HEK293 (cell line): Measurements from ENCODE around the gene MRPL32.
A peak's percentile ranks its signal among the peaks of the same experiment; 100 is the strongest.

Source experiments
- CTCF ChIA-PET: fragments of 350-600 bp; formaldehyde crosslinking; extraction: SDS; loops from one replicate; lab custom pipeline; 2021; ENCODE audit warnings: antibody characterized with exemption; lab: Yijun Ruan, JAX
- POLR2A ChIA-PET: fragments of 300-600 bp; formaldehyde crosslinking; extraction: SDS; loops from one replicate; lab custom pipeline; 2020; ENCODE audit warnings: antibody characterized with exemption, inconsistent platforms; lab: Yijun Ruan, JAX
- H3K27ac ChIP-seq: fragments of 200-500 bp; sonication (Bioruptor generic); 2 replicates; pipeline ENCODE4 v1.5.1; 2014; ENCODE audit warnings: low read depth, low read length, control low read depth, inconsistent platforms; ENCODE audit errors: extremely low read depth
- H3K36me3 ChIP-seq, 2 experiments: fragments of 200-500 bp in 1 of 2; sonication (Bioruptor generic) in 1 of 2; 1 replicate in 1 of 2; 2 replicates in 1 of 2; pipeline ENCODE4 v1.5.1; 2014 to 2017; ENCODE audit warnings: inconsistent platforms in 2 of 2, low read length in 2 of 2; ENCODE audit not compliant: control insufficient read depth in 2 of 2, insufficient read depth in 1 of 2
- H3K4me1 ChIP-seq: fragments of 200-500 bp; sonication (Bioruptor generic); 2 replicates; pipeline ENCODE4 v1.5.1; 2014; ENCODE audit warnings: mild to moderate bottlenecking, low read length, inconsistent platforms; ENCODE audit not compliant: control insufficient read depth, insufficient read depth
- H3K4me3 ChIP-seq: 2 replicates; pipeline ENCODE4 v1.5.1; 2011; ENCODE audit warnings: low read depth, mild to moderate bottlenecking, control low read depth, low read length, moderate library complexity
- H3K9me3 ChIP-seq: fragments of 200-500 bp; sonication (Bioruptor generic); 2 replicates; pipeline ENCODE4 v1.5.1; 2014; ENCODE audit warnings: low read depth, low read length, inconsistent platforms; ENCODE audit not compliant: control insufficient read depth, insufficient read depth
- GLI2 ChIP-seq: fragments of 450-650 bp; formaldehyde crosslinking; IDR thresholded peaks from 2 replicates; pipeline ENCODE4; 2017; ENCODE audit warnings: missing biosample characterization, missing genetic modification characterization, low read depth, borderline replicate concordance
- GLIS1 ChIP-seq: fragments of 450-650 bp; formaldehyde crosslinking; IDR thresholded peaks from 2 replicates; pipeline ENCODE4 v1.5.1; 2016; ENCODE audit warnings: missing biosample characterization, missing genetic modification characterization
- PRDM1 ChIP-seq: fragments of 450-650 bp; formaldehyde crosslinking; IDR thresholded peaks from 2 replicates; pipeline ENCODE4; 2016; ENCODE audit warnings: missing biosample characterization, missing genetic modification characterization
- PRDM6 ChIP-seq: fragments of 450-650 bp; formaldehyde crosslinking; IDR thresholded peaks from 2 replicates; pipeline ENCODE4 v1.5.1; 2017; ENCODE audit warnings: missing biosample characterization, missing genetic modification characterization
- SCRT1 ChIP-seq: fragments of 450-650 bp; formaldehyde crosslinking; IDR thresholded peaks from 2 replicates; pipeline ENCODE4 v1.5.1; 2016; ENCODE audit warnings: missing biosample characterization, missing genetic modification characterization, borderline replicate concordance
- SCRT2 ChIP-seq: fragments of 450-650 bp; formaldehyde crosslinking; IDR thresholded peaks from 2 replicates; pipeline ENCODE4 v1.5.1; 2016; ENCODE audit warnings: missing biosample characterization, missing genetic modification characterization
- WT1 ChIP-seq: fragments of 450-650 bp; formaldehyde crosslinking; IDR thresholded peaks from 2 replicates; pipeline ENCODE4 v1.5.1; 2016; ENCODE audit warnings: missing biosample characterization, missing genetic modification characterization
- ZBTB17 ChIP-seq: fragments of 450-650 bp; formaldehyde crosslinking; IDR thresholded peaks from 2 replicates; pipeline ENCODE4 v1.5.1; 2016; ENCODE audit warnings: missing biosample characterization, missing genetic modification characterization
- ZBTB6 ChIP-seq: fragments of 450-650 bp; formaldehyde crosslinking; IDR thresholded peaks from 2 replicates; pipeline ENCODE4 v1.5.1; 2017; ENCODE audit warnings: missing biosample characterization, missing genetic modification characterization
- ZNF133 ChIP-seq: fragments of 450-650 bp; formaldehyde crosslinking; IDR thresholded peaks from 2 replicates; pipeline ENCODE4 v1.5.1; 2016; ENCODE audit warnings: missing biosample characterization, missing genetic modification characterization
- ZNF138 ChIP-seq: fragments of 450-650 bp; formaldehyde crosslinking; IDR thresholded peaks from 2 replicates; pipeline ENCODE4 v1.5.1; 2016; ENCODE audit warnings: missing biosample characterization, missing genetic modification characterization, borderline replicate concordance
- ZNF335 ChIP-seq: fragments of 450-650 bp; formaldehyde crosslinking; conservative IDR thresholded peaks from 2 replicates; pipeline ENCODE4 v1.5.1; 2016; ENCODE audit warnings: missing biosample characterization, missing genetic modification characterization
- ZNF341 ChIP-seq: fragments of 450-650 bp; formaldehyde crosslinking; IDR thresholded peaks from 2 replicates; pipeline ENCODE4; 2016; ENCODE audit warnings: low read depth, missing biosample characterization, missing genetic modification characterization
- ZNF366 ChIP-seq: fragments of 450-650 bp; formaldehyde crosslinking; conservative IDR thresholded peaks from 2 replicates; pipeline ENCODE4 v1.5.1; 2016; ENCODE audit warnings: missing biosample characterization, missing genetic modification characterization
- ZNF394 ChIP-seq: fragments of 450-650 bp; formaldehyde crosslinking; IDR thresholded peaks from 2 replicates; pipeline ENCODE4 v1.5.1; 2016; ENCODE audit warnings: missing biosample characterization, missing genetic modification characterization, mild to moderate bottlenecking, moderate library complexity, borderline replicate concordance
- ZNF398 ChIP-seq: fragments of 450-650 bp; formaldehyde crosslinking; IDR thresholded peaks from 2 replicates; pipeline ENCODE4 v1.5.1; 2017; ENCODE audit warnings: missing biosample characterization, missing genetic modification characterization
- ZNF510 ChIP-seq: fragments of 450-650 bp; formaldehyde crosslinking; IDR thresholded peaks from 2 replicates; pipeline ENCODE4 v1.5.1; 2018; ENCODE audit warnings: mild to moderate bottlenecking, missing genetic modification characterization, missing biosample characterization; ENCODE audit not compliant: insufficient replicate concordance
- ZNF610 ChIP-seq: fragments of 450-650 bp; formaldehyde crosslinking; IDR thresholded peaks from 2 replicates; pipeline ENCODE4 v1.5.1; 2016; ENCODE audit warnings: missing biosample characterization, missing genetic modification characterization, borderline replicate concordance
- ZNF654 ChIP-seq: fragments of 450-650 bp; formaldehyde crosslinking; IDR thresholded peaks from 2 replicates; pipeline ENCODE4 v1.5.1; 2016; ENCODE audit warnings: low read depth, missing biosample characterization, missing genetic modification characterization
- ZNF660 ChIP-seq: fragments of 450-650 bp; IDR thresholded peaks from 2 replicates; pipeline ENCODE4 v1.5.1; 2018; ENCODE audit warnings: missing biosample characterization, mild to moderate bottlenecking, missing genetic modification characterization
- ZXDB ChIP-seq: fragments of 450-650 bp; formaldehyde crosslinking; IDR thresholded peaks from 2 replicates; pipeline ENCODE4 v1.5.1; 2016; ENCODE audit warnings: missing biosample characterization, missing genetic modification characterization

The MRPL32 gene

GRCh38 chr7:42930889-42931288 is 1.3 kb upstream of the MRPL32 start:
- CTCF ChIA-PET = interaction anchor here (0.5 to 4.4 kb wide), 5 partner anchors 11 to 990 kb away, joined by 3 to 11 read pairs (median 4); partner anchors contain the start of gene STK17A
- peaks cover 23 to 34% of the 10 kb centered on the region in 2 experiments for H3K36me3 ChIP-seq
- 0 out of 2 replicates have a peak, but pooled peaks have one; percentile 37 for TF ChIP-seq ZXDB (tag by site-specific recombination)
- peak; percentile 71 for TF ChIP-seq SCRT2
- TF ChIP-seq ZNF133 (tag by site-specific recombination) = no peak
- TF ChIP-seq ZNF335 (tag by site-specific recombination) = 0 out of 2 replicates have a peak, but pooled peaks have one; percentile 1
- TF ChIP-seq ZNF510 (tag by site-specific recombination) = no peak
- TF ChIP-seq ZNF394 (tag by site-specific recombination) = peak; percentile 67; the same call in 1 of the 2 replicates
- TF ChIP-seq ZNF366 (tag by site-specific recombination) = no peak
- TF ChIP-seq ZNF654 (tag by site-specific recombination) = no peak
- TF ChIP-seq PRDM6 (tag by site-specific recombination) = peak; percentile 82
- TF ChIP-seq SCRT1 (tag by site-specific recombination) = peak; percentile 33; the same call in 1 of the 2 replicates
- TF ChIP-seq ZNF610 = no peak
- TF ChIP-seq, all 188 proteins: peak for 6
- Histone ChIP-seq H3K9me3 (no peaks in the 10 kb centered on the region), H3K4me1 (no peaks in the 10 kb centered on the region), H3K27ac (no peak overlapping the region), H3K4me3 (peak overlapping the region; percentile 94)
- POLR2A ChIA-PET = no interaction called here

GRCh38 chr7:42931447-42931833 is 736 bp upstream of the MRPL32 start:
- Histone ChIP-seq H3K27ac (peak overlapping the region; percentile 62; the same call in 1 of the 2 replicates), H3K9me3 (no peaks in the 10 kb centered on the region), H3K36me3 (peaks cover 18 to 33% of the 10 kb centered on the region in 2 experiments), H3K4me1 (no peaks in the 10 kb centered on the region)
- TF ChIP-seq PRDM1 (tag by site-specific recombination) (peak; percentile 90), GLIS1 (tag by site-specific recombination) (no peak), GLI2 (no peak)
- TF ChIP-seq, all 188 proteins: peak for 1
- ChIA-PET POLR2A (interaction anchor here (0.9 to 1.7 kb wide), 10 partner anchors 10 to 651 kb away, joined by 3 to 13 read pairs (median 4); partner anchors contain the start of genes C7orf25 and STK17A), CTCF (interaction anchor here (0.5 to 4.4 kb wide), 7 partner anchors 10 to 991 kb away, joined by 3 to 20 read pairs (median 4); partner anchors contain the start of gene STK17A)
- peak overlapping the region; percentile 94 for H3K4me3 ChIP-seq

- Histone ChIP-seq H3K36me3 (peaks cover 23 to 29% of the 10 kb centered on the region in 2 experiments), H3K9me3 (no peaks in the 10 kb centered on the region), H3K4me1 (no peaks in the 10 kb centered on the region), H3K27ac (peak overlapping the region; percentile 43; the same call in 1 of the 2 replicates), H3K4me3 (peak overlapping the region; percentile 94)
- CTCF ChIA-PET = interaction anchor here (0.6 to 4.4 kb wide), 9 partner anchors 8 to 992 kb away, joined by 3 to 20 read pairs (median 5); no protein-coding TSS in a partner anchor
- 0 out of 2 replicates have a peak, but pooled peaks have one; percentile 20 for TF ChIP-seq ZNF660 (tag by site-specific recombination)
- peak; percentile 66 for TF ChIP-seq PRDM1 (tag by site-specific recombination)
- TF ChIP-seq ZNF138 (tag by site-specific recombination) = no peak
- peak; percentile 54 for TF ChIP-seq ZBTB17 (tag by site-specific recombination)
- TF ChIP-seq ZBTB6 (tag by site-specific recombination) = no peak
- peak; percentile 95 for TF ChIP-seq ZNF398 (tag by site-specific recombination)
- TF ChIP-seq ZNF341 (tag by site-specific recombination) = peak; percentile 31; the same call in 1 of the 2 replicates
- TF ChIP-seq ZNF366 (tag by site-specific recombination) = peak; percentile 66
- peak; percentile 77 for TF ChIP-seq WT1 (tag by site-specific recombination)
- POLR2A ChIA-PET = interaction anchor here (0.7 to 1.7 kb wide), 8 partner anchors 9 to 650 kb away, joined by 3 to 13 read pairs (median 5); partner anchors contain the start of gene STK17A
These were observed 825 bp downstream of the MRPL32 start for GRCh38 chr7:42932811-42933591.
